Stimulated activated naive CD8-positive, alpha-beta T cell treated with anti-CD3 and anti-CD28 coated beads, Interleukin-15, amount 100 ng/mL, for 72 hours (primary cell): Measurements from ENCODE around the gene SLC2A14.
"Not testable (repeated sequence)": the region's sequence is repeated elsewhere in the genome, so short reads cannot be mapped to it uniquely, and the experiment has no call there.

ENCODE experiments used
- ATAC-seq: fragments of 150-1000 bp; cut with Tn5 transposase; 2 replicates; pipeline ENCODE4 v1.10.0; 2021; ENCODE audit warnings: mild to moderate bottlenecking, moderate library complexity
- DNase-seq, 2 donors: peaks; one replicate each; pipeline ENCODE4 v3.0.0; 2021 to 2022
- H3K27ac Mint-ChIP-seq, 2 donors: one replicate each; pipeline ENCODE4 v1.8.0; 2022; ENCODE audit warnings: mild to moderate bottlenecking in 2 of 2, mixed read lengths in 2 of 2, moderate library complexity in 2 of 2
- H3K27me3 Mint-ChIP-seq: one replicate; pipeline ENCODE4 v1.8.0; 2022; ENCODE audit warnings: mixed read lengths
- H3K4me1 Mint-ChIP-seq: one replicate; pipeline ENCODE4 v1.8.0; 2022; ENCODE audit warnings: mild to moderate bottlenecking, mixed read lengths
- H3K4me3 Mint-ChIP-seq, 2 donors: one replicate each; pipeline ENCODE4 v1.8.0; 2022; ENCODE audit warnings: mild to moderate bottlenecking in 2 of 2, mixed read lengths in 2 of 2, moderate library complexity in 1 of 2
- H3K9me3 Mint-ChIP-seq, 2 donors: one replicate each; pipeline ENCODE4 v1.8.0; 2022; ENCODE audit warnings: mixed read lengths in 2 of 2

The SLC2A14 gene

GRCh38 chr12:7850099-7850498 is 22.6 kb downstream of the SLC2A14 start:
- H3K27ac Mint-ChIP-seq, DNase-seq, H3K4me3 Mint-ChIP-seq, ATAC-seq, H3K4me1 Mint-ChIP-seq, H3K9me3 Mint-ChIP-seq: not testable (repeated sequence)
- peaks cover 19% of the 10 kb centered on the region for H3K27me3 Mint-ChIP-seq

DNA sequence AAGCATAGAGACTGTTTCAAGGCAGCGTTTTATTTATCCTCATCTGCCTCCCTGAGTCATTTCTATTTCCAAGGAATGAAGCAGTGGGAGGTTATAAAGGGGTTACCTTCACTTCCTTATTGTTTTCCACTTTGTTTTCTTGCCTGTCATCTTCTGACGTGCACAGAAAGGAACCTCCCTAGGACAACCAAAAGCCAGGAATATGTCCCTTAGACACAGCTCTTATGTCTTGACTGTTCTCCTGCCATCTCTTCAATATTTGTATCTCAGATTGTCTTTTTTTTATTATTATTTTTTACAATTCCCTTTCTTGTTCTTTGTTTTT is 24.7 kb downstream of the SLC2A14 start:
- not testable (repeated sequence) for H3K4me3 Mint-ChIP-seq, H3K27ac Mint-ChIP-seq, ATAC-seq, H3K9me3 Mint-ChIP-seq, H3K4me1 Mint-ChIP-seq, DNase-seq
- peaks cover 14% of the 10 kb centered on the region for H3K27me3 Mint-ChIP-seq

DNA sequence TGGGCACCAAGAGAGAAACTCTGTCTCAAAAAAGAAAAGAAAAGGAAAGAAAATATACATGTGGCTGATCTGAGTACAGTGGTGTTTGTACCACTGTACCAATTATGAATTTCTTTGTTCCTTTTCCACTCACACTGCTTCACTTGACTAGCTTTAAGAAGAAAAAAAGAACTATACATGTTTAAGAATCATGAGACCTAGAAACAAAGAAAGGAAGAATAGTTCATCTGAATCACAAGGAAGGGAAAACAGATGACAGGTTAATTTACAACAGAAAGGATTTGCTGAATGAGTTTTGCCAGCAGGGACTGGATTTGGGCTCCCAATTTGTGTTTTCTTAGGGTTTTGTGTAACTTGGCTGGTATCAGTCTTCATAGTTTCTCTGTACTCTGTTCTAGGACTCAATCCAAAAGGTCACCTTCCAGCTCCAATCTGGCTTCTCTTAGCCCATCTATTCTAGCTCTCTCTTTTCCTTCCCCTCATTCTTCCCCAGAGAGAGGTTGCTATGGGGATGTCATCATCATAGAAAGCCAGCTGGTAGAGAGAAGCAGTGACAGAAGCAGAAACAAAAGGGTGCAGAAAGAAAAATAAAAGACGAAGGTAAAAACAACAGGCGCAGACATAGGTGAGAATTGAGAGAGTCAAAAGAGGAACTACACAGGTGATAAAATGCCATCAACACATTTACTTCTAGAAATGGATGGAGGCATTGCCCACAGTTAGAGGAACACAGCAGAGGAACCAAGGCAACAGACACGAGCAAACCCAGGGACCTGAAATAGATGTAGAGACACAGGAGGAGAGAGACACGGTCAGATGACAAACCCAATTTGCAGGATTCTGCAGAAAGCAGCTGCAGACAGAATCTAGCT is 25.3 kb downstream of the SLC2A14 start:
- not testable (repeated sequence) for DNase-seq, H3K4me3 Mint-ChIP-seq, H3K4me1 Mint-ChIP-seq, ATAC-seq, H3K27me3 Mint-ChIP-seq, H3K9me3 Mint-ChIP-seq
- peak overlapping the region in 1 of 2 donors; percentile 2 for H3K27ac Mint-ChIP-seq

- no peak for ATAC-seq
- Mint-ChIP-seq H3K4me1 (peaks cover 6% of the 10 kb centered on the region), H3K27me3 (no peaks in the 10 kb centered on the region), H3K9me3 (no peaks in the 10 kb centered on the region), H3K27ac (no peak overlapping the region), H3K4me3 (no peak overlapping the region)
- DNase-seq, result no peak
These were observed 28.6 kb downstream of the SLC2A14 start for GRCh38 chr12:7844116-7844515.

DNA sequence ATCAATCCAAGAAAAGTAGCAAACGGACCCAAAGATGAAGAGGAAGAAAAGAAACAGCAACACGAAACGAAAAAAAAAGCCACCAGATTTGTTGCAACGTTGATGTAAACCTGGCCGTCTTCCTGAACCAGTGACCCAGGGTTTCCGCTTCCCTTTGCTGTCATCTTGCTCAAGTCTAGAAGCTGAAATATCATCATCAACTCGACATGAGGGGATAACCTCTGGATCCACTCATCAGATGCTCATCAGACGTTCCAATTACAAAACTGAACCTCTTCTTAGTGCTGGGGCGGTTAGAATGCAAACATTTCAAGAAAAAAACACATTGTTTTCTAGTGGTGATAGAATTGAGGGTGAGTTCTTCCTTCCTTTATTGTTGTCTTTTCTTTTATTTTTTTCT is 29.1 kb downstream of the SLC2A14 start:
- DNase-seq, H3K27me3 Mint-ChIP-seq, H3K9me3 Mint-ChIP-seq, H3K4me1 Mint-ChIP-seq: not testable (repeated sequence)
- peak overlapping the region; percentile 42 to 70 for H3K4me3 Mint-ChIP-seq
- peak; percentile 98 for ATAC-seq
- H3K27ac Mint-ChIP-seq, result peak overlapping the region in 1 of 2 donors; percentile 73

DNA sequence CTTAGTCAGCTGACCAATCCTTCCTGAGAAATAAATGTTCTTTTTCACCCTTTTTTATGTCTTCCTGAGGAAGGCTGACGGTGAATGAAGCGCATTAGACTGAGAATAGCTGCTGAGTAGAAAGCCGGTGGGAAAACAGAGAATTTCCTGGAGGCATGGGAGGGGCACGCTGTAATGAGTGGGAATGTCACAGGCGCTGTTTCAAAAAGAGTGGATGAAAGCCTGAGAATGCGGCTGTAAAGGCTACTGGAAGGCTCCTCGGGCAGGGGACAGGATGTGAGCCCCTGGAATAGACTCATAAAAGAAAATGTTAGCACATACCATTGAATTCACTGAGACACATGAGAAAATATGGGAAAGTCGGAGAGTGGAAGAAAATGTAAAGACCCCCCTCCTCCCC is 29.6 kb downstream of the SLC2A14 start:
- peak; percentile 60 for ATAC-seq
- DNase-seq, H3K9me3 Mint-ChIP-seq, H3K4me1 Mint-ChIP-seq, H3K27me3 Mint-ChIP-seq: not testable (repeated sequence)
- peak overlapping the region in 1 of 2 donors; percentile 91 for H3K27ac Mint-ChIP-seq
- H3K4me3 Mint-ChIP-seq, result peak overlapping the region; percentile 19 to 68

- ATAC-seq, H3K9me3 Mint-ChIP-seq, H3K27me3 Mint-ChIP-seq, H3K4me3 Mint-ChIP-seq, H3K27ac Mint-ChIP-seq, DNase-seq, H3K4me1 Mint-ChIP-seq: not testable (repeated sequence)
These were observed 30.3 kb downstream of the SLC2A14 start for GRCh38 chr12:7842444-7842843.

GRCh38 chr12:7839848-7840247 is 32.9 kb downstream of the SLC2A14 start:
- H3K27me3 Mint-ChIP-seq, ATAC-seq, H3K27ac Mint-ChIP-seq, H3K9me3 Mint-ChIP-seq, DNase-seq, H3K4me1 Mint-ChIP-seq, H3K4me3 Mint-ChIP-seq: not testable (repeated sequence)

GRCh38 chr12:7839226-7839625 is 33.5 kb downstream of the SLC2A14 start:
- H3K4me1 Mint-ChIP-seq, H3K4me3 Mint-ChIP-seq, H3K9me3 Mint-ChIP-seq, DNase-seq, H3K27ac Mint-ChIP-seq, ATAC-seq, H3K27me3 Mint-ChIP-seq: not testable (repeated sequence)

GRCh38 chr12:7837366-7837765 is 35.3 kb downstream of the SLC2A14 start:
- no peak for DNase-seq
- Mint-ChIP-seq H3K27me3 (no peaks in the 10 kb centered on the region), H3K27ac (no peak overlapping the region), H3K9me3 (no peaks in the 10 kb centered on the region), H3K4me3 (no peak overlapping the region), H3K4me1 (peaks cover 2% of the 10 kb centered on the region)
- ATAC-seq, result no peak

- ATAC-seq, result no peak
- Mint-ChIP-seq H3K9me3 (no peaks in the 10 kb centered on the region), H3K4me3 (no peak overlapping the region), H3K27ac (no peak overlapping the region), H3K27me3 (no peaks in the 10 kb centered on the region), H3K4me1 (peaks cover 4% of the 10 kb centered on the region)
- DNase-seq, result no peak
These were observed 36.9 kb downstream of the SLC2A14 start for GRCh38 chr12:7835766-7836165.

DNA sequence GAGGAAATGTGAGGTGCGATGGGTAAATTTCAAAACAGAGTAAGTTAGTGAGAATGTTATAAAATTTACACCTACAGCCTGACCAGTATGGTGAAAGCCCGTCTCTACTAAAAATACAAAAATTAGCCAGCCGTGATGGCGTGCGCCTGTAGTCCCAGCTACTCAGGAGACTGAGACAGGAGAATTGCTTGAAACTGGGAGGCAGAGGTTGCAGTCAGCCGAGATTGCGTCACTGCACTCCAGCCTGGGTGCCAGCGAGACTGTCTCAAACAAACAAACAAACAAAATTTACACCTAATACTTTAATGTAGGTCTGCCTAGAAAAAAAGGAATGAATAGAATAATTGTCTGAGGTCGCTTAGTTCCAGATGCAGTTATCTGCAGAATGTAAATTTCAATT is 37.6 kb downstream of the SLC2A14 start:
- no peak overlapping the region for H3K4me3 Mint-ChIP-seq
- no peak overlapping the region for H3K27ac Mint-ChIP-seq
- H3K27me3 Mint-ChIP-seq, result no peaks in the 10 kb centered on the region
- DNase-seq (no peak), ATAC-seq (no peak)
- peaks cover 4% of the 10 kb centered on the region for H3K4me1 Mint-ChIP-seq
- H3K9me3 Mint-ChIP-seq, result no peaks in the 10 kb centered on the region

GRCh38 chr12:7834701-7835100 is 38.0 kb downstream of the SLC2A14 start:
- no peak overlapping the region for H3K4me3 Mint-ChIP-seq
- ATAC-seq (no peak), DNase-seq (no peak)
- no peaks in the 10 kb centered on the region for H3K27me3 Mint-ChIP-seq
- no peaks in the 10 kb centered on the region for H3K9me3 Mint-ChIP-seq
- no peak overlapping the region for H3K27ac Mint-ChIP-seq
- H3K4me1 Mint-ChIP-seq, result peaks cover 4% of the 10 kb centered on the region

DNA sequence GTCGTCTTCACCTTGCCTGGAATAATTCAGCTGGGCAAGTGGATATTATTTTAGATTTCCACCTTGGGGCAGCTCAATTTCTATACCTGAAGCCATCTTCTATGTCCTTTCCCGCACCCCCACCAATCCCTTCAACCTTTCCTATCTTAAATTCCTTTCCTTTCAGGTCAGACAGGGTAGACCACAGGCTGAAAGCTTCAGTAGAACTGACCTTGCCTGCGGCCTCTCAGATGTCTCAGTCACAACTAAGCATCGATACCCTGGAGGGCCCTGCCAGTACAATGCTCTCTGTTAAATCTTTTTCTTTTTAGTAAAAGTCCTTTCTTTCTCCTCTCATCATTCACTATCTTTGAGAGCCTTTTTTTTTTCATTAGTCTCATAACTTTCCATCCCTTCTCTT is 38.9 kb downstream of the SLC2A14 start:
- no peak overlapping the region for H3K4me3 Mint-ChIP-seq
- H3K27ac Mint-ChIP-seq, result no peak overlapping the region
- no peaks in the 10 kb centered on the region for H3K9me3 Mint-ChIP-seq
- H3K27me3 Mint-ChIP-seq, result no peaks in the 10 kb centered on the region
- DNase-seq, result no peak
- ATAC-seq, result no peak
- peaks cover 4% of the 10 kb centered on the region for H3K4me1 Mint-ChIP-seq

GRCh38 chr12:7833201-7833600 is 39.5 kb downstream of the SLC2A14 start:
- H3K9me3 Mint-ChIP-seq, H3K4me3 Mint-ChIP-seq, DNase-seq, H3K4me1 Mint-ChIP-seq, H3K27me3 Mint-ChIP-seq, H3K27ac Mint-ChIP-seq: not testable (repeated sequence)
- ATAC-seq, result peak; percentile 42

DNA sequence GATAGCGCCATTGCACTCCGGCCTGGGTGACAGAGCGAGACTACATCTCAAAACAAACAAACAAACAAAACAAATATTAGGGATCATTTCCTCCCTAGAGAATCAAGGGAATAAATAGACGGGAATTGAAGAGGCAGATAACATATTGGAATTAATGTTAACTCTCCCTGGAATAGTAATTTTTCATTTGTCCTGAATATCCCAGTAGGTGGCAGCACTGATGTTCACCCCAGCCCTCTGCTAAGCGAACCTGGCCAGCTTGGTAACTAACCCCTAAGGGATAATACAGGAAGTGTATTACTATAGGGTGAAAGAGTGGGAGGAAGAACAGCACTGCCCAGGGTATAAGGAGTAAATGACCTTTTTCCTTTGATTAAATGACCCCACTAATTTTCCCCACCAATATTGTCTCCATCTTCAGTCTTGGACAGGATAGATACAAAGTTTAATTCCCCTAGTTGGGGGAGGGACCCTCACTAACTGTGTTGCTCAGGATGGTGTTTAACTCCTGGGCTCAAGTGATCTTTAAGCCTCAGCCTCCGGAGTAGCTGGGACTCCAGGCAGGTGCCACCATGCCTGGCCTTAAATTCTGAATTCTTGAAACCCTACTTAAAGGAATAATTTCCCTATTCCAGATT is 40.5 kb downstream of the SLC2A14 start:
- no peaks in the 10 kb centered on the region for H3K9me3 Mint-ChIP-seq
- DNase-seq (peak in 1 of 2 donors; percentile 12), ATAC-seq (peak; percentile 86)
- no peak overlapping the region for H3K27ac Mint-ChIP-seq
- H3K27me3 Mint-ChIP-seq, result no peaks in the 10 kb centered on the region
- no peak overlapping the region for H3K4me3 Mint-ChIP-seq
- peaks cover 4% of the 10 kb centered on the region for H3K4me1 Mint-ChIP-seq
